Retinal pigment epithelial cell (primary cell): ENCODE data around the gene TSPAN5.

Experiments used
- DNase-seq: peaks from one replicate; pipeline ENCODE4 v3.0.0-alpha.2; 2010; ENCODE audit warnings: low read depth
- H3K4me3 ChIP-seq: 2 replicates; pipeline ENCODE4 v1.5.1; 2011; ENCODE audit warnings: mild to moderate bottlenecking, low read length, control low read depth, moderate library complexity
- TF ChIP-seq, protein P1 (sequence below): conservative IDR thresholded peaks from 2 replicates; pipeline ENCODE4 v1.5.1; 2011; ENCODE audit warnings: low read depth, low read length, control low read depth, inconsistent platforms

The TSPAN5 gene

DNA sequence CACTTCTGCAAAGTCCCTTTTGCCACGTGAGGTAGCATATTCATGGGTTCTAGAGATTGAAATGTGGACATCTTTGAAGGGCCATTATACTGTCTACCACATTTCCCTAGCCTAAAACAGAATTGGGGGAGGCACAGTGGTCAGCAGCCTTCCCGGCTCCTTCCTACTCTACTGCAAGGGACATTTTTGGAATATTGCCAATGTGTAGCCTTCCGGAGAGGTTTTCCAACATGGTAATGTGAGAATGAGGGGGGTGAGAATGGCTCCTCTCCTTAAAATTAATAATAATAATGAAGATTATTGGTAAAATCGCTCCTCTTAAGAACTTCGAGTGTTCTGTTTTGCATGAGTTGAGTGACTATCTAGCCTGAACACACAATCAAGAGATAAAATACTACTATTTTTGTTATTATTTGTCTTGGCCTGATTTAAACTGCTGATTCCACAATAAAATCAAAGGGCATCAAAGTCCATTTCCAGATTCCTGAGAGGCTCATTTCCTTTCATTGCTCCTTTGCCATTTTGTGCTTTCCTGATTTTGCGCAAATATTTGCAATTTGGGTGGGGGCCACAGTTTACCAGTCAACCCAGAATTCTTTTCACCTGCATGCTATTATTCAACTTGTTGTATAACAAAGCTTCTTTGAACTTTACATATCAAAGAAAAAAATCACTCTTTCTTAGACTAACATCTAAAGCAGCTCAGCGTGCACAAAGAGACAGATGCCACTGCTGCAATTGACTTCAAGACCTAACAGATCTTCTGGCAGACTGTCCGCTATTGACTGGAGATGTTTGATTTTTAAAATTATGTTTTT lies 27.0 kb upstream of the TSPAN5 start:
- no peak for DNase-seq
- no peak overlapping the region for H3K4me3 ChIP-seq
- TF ChIP-seq, protein P1, sequence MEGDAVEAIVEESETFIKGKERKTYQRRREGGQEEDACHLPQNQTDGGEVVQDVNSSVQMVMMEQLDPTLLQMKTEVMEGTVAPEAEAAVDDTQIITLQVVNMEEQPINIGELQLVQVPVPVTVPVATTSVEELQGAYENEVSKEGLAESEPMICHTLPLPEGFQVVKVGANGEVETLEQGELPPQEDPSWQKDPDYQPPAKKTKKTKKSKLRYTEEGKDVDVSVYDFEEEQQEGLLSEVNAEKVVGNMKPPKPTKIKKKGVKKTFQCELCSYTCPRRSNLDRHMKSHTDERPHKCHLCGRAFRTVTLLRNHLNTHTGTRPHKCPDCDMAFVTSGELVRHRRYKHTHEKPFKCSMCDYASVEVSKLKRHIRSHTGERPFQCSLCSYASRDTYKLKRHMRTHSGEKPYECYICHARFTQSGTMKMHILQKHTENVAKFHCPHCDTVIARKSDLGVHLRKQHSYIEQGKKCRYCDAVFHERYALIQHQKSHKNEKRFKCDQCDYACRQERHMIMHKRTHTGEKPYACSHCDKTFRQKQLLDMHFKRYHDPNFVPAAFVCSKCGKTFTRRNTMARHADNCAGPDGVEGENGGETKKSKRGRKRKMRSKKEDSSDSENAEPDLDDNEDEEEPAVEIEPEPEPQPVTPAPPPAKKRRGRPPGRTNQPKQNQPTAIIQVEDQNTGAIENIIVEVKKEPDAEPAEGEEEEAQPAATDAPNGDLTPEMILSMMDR = no peak

DNA sequence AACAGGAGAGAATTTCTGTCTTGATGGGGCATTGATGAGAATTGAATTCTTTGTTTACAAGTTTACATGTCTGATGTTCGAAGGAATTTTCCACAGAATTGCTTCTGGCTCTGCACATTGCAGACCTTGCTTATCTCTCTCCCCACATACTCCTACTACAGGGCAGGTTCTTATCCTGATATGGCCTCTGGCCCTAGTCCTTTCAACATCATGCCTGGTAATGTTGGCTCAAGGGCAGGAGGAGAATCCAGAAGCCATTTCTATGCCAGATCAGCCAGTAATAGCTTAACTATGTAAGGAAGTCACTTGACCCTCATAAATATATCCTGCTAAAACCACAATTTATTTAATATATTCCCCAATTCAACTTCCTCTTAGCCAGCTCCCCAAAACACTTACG lies 24.3 kb upstream of the TSPAN5 start:
- H3K4me3 ChIP-seq = no peak overlapping the region
- no peak for DNase-seq
- TF ChIP-seq, protein P1 = no peak

DNA sequence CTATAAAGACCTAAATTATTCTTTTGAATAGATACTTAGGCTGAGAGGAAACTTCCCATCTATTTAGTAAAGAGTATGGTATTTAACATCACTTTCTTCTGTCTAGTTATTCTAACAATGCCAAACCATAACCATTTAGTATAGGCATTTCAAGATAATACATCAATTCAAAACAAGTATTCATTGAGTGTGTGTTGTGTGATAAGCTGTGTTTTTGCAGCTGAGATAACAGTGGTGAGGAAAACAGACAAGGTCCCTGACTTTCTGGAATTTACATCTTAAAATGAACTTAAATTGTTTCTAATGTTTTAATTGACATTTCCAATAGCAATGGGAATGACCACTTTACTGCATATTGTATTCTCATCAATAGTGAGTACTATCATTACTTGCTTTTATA lies 22.4 kb upstream of the TSPAN5 start:
- TF ChIP-seq, protein P1 = no peak
- H3K4me3 ChIP-seq = no peak overlapping the region
- DNase-seq = no peak

DNA sequence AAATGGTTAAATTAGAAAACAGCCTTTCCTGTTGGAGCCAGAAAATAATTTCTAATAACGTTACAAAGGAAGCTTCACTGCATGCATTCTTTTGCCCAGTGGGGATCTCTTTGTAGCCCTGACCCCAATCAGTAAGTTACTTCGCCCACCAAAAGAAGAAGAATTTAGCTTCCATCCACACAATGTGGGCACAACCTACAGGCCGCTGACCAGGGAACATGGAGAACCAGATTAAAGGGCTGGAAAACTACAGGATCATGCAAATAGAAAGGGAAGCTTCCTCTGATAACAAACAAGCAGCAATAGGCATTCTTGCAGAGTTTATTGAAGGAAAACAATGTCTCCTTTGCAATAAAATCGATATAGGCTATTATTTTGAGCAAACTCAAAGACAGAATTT lies 21.3 kb upstream of the TSPAN5 start:
- no peak for DNase-seq
- H3K4me3 ChIP-seq = no peak overlapping the region
- TF ChIP-seq, protein P1 = no peak

DNA sequence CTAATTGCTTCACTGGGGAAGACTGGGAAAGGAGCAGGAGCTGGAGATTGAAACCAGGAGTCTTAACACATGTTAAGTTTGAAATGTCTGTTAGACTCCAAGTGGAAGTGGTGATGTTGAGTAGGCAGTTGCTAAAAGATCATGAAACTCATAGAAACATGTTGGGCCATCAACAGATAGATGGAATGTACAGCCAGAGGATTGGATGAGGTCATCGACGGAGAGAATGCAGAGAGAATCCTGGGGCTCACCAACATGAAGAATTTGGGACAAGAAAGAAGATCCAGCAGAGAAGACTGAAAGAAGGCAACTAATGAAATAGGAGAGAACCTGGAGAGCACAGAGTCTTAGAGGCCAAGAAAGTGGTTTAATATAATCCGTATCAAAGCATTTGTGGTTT lies 19.4 kb upstream of the TSPAN5 start:
- TF ChIP-seq, protein P1 = no peak

DNA sequence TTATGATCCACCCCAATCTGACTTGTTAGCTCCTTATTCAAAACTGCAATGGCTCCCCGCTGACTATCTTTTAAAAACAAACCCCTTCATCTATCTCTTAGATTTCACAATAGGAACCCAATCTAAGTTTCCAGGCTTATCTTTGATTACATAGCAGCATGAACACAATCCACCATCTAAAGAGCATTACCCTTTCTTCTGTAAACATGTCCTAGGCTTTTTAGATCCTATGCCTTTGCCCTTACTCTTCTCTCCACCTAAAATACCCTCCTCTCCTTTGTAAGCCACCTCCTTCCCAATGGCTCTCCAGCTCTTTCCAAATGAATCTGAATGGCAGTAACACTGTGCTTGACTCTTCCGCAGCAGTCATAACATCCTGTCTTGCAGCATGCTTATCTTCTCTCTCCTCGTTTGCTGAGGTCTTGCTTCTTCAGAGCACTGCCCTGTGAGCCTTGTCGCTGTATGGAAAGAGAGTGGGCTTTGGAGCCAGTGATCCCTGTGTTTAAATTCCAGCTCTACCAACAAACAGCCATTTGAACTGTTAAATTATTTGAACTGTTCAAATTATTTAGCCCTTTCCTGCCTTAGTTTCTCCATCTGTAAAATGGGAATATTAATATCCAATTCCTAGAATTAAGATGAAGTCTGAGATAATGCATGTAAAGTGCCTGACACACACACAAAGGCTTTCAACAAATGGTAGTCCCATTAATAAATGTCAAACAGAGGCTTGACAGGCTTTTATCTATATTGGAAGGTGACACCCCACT lies 16.2 kb upstream of the TSPAN5 start:
- H3K4me3 ChIP-seq = no peak overlapping the region
- no peak for DNase-seq
- TF ChIP-seq, protein P1 = no peak

More for the DNA sequence above, 19.4 kb upstream of the TSPAN5 start:
- DNase-seq = no peak
- no peak overlapping the region for H3K4me3 ChIP-seq
